Sigmoid colon (tissue), 7 donors: ENCODE data around the gene TINAG. TPM values are rescaled to one million over a fixed set of nuclear protein-coding genes. Genes with fewer than 3 reads are reported as not detected.

Experiments
- DNase-seq: peaks from one replicate; pipeline ENCODE4 v3.0.0-alpha.2; 2019
- H3K27ac ChIP-seq, 4 donors: fragments of 200-600 bp; sonication (generic); one replicate each; pipeline ENCODE4 v1.5.1; 2016 to 2019; ENCODE audit warnings: mild to moderate bottlenecking in 1 of 4
- H3K27me3 ChIP-seq, 3 donors: fragments of 200-600 bp; sonication (generic); one replicate each; pipeline ENCODE4 v1.5.1; 2019; ENCODE audit warnings: mild to moderate bottlenecking in 1 of 3
- H3K36me3 ChIP-seq, 4 donors: fragments of 200-600 bp; sonication (generic); one replicate each; pipeline ENCODE4 v1.5.1; 2016 to 2019
- H3K4me1 ChIP-seq, 4 donors: fragments of 200-600 bp; sonication (generic); one replicate each; pipeline ENCODE4 v1.5.1; 2017 to 2019
- H3K4me3 ChIP-seq, 4 donors: fragments of 200-600 bp; sonication (generic); one replicate each; pipeline ENCODE4 v1.5.1; 2017 to 2019; ENCODE audit warnings: mild to moderate bottlenecking in 2 of 4, moderate library complexity in 1 of 4
- H3K9me3 ChIP-seq, 4 donors: fragments of 200-600 bp in 3 of 4; sonication (generic) in 3 of 4; one replicate each; pipeline versions ENCODE4 v1.5.1 to v1.6.1; 2013 to 2019
- EP300 ChIP-seq, 4 donors: sonication (generic); formaldehyde crosslinking; IDR thresholded peaks; one replicate each; pipeline ENCODE4 v1.6.1; 2017; ENCODE audit warnings: antibody characterized with exemption in 4 of 4
- POLR2A ChIP-seq, 2 donors: fragments of 450-650 bp; IDR thresholded peaks; one replicate each; pipeline ENCODE4 v1.6.1; 2016; ENCODE audit warnings: antibody characterized with exemption in 2 of 2, mild to moderate bottlenecking in 2 of 2, moderate library complexity in 2 of 2
- POLR2AphosphoS5 ChIP-seq, 4 donors: sonication (generic); formaldehyde crosslinking; IDR thresholded peaks; one replicate each; pipeline ENCODE4 v1.6.1; 2017; ENCODE audit warnings: antibody characterized with exemption in 4 of 4
- WGBS, 2 donors: extraction: QIAGEN DNeasy Blood & Tissue Kit; methylation state at CpG; one replicate each; pipeline ENCODE4 v1.1.7; 2013; 5-methylcytosine and 5-hydroxymethylcytosine counted together
- intact Hi-C: fragments of 100-400 bp; cut with DNase I; formaldehyde crosslinking; loops from one replicate; pipeline ENCODE4 v1.15.1; 2023
- polyA plus RNA-seq, 3 donors: library from polyadenylated mRNA; stranded (reverse); fragments of 200-250 nt; gene quantifications; one replicate each; pipeline ENCODE4 v1.2.3, GENCODE V29; 2013
- total RNA-seq, 4 donors: library from RNA; depleted of rRNA; stranded (reverse); fragments of >200 nt; gene quantifications; one replicate each; pipeline ENCODE4 v1.1.0, GENCODE V29; 2016
- TF ChIP-seq, protein P1 (sequence below), 4 experiments: fragments of 450-650 bp in 3 of 4; fragments of 200-600 bp in 1 of 4; IDR thresholded peaks; one replicate each; pipeline ENCODE4 v1.5.1; 2016 to 2019; ENCODE audit warnings: antibody characterized with exemption in 4 of 4, mild to moderate bottlenecking in 3 of 4, moderate library complexity in 2 of 4
- donor health status: healthy with polysubstance abuse.
- donor health status: Bipolar disorder and iron deficiency.
- donor health status: healthy.

TINAG gene
- total and polyA plus RNA-seq, 7 donors: 16.9 to 19.8 (median 17.2) TPM; not detected in 4

GRCh38 chr6:54335871-54336270 lies 27.6 kb downstream of the TINAG start:
- Histone ChIP-seq H3K4me3 (no peak overlapping the region), H3K27me3 (no peaks in the 10 kb centered on the region), H3K4me1 (peaks cover 0 to 12% (median 3%) of the 10 kb centered on the region in 4 donors), H3K9me3 (no peaks in the 10 kb centered on the region), H3K36me3 (no peaks in the 10 kb centered on the region), H3K27ac (peak overlapping the region in 2 of 4 donors; percentile 26 to 29)
- no peak for DNase-seq
- 55 to 73% methylated on average over 2 of the region's 2 CpGs for WGBS, 2 donors
- intact Hi-C loops: no loop called here
- TF ChIP-seq POLR2AphosphoS5 (IDR thresholded peaks at IDR 0.05) (peak in 3 of 4 donors; percentile 22 to 82 (median 57)), EP300 (IDR thresholded peaks at IDR 0.05) (peak in 3 of 4 donors; percentile 23 to 62 (median 49)), POLR2A (IDR thresholded peaks at IDR 0.05) (no peak)

- H3K4me3 ChIP-seq: no peak overlapping the region
- H3K4me1 ChIP-seq: no peaks in the 10 kb centered on the region
- intact Hi-C loops: no loop called here
- WGBS, 2 donors: 93 to 96% methylated on average over 2 of the region's 2 CpGs
- H3K36me3 ChIP-seq: no peaks in the 10 kb centered on the region
- no peak overlapping the region for H3K27ac ChIP-seq
- H3K9me3 ChIP-seq: no peaks in the 10 kb centered on the region
- DNase-seq: no peak
- H3K27me3 ChIP-seq: no peaks in the 10 kb centered on the region
- TF ChIP-seq EP300 (IDR thresholded peaks at IDR 0.05) (no peak), POLR2AphosphoS5 (IDR thresholded peaks at IDR 0.05) (no peak), POLR2A (IDR thresholded peaks at IDR 0.05) (no peak)
- TF ChIP-seq, protein P1, sequence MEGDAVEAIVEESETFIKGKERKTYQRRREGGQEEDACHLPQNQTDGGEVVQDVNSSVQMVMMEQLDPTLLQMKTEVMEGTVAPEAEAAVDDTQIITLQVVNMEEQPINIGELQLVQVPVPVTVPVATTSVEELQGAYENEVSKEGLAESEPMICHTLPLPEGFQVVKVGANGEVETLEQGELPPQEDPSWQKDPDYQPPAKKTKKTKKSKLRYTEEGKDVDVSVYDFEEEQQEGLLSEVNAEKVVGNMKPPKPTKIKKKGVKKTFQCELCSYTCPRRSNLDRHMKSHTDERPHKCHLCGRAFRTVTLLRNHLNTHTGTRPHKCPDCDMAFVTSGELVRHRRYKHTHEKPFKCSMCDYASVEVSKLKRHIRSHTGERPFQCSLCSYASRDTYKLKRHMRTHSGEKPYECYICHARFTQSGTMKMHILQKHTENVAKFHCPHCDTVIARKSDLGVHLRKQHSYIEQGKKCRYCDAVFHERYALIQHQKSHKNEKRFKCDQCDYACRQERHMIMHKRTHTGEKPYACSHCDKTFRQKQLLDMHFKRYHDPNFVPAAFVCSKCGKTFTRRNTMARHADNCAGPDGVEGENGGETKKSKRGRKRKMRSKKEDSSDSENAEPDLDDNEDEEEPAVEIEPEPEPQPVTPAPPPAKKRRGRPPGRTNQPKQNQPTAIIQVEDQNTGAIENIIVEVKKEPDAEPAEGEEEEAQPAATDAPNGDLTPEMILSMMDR (IDR thresholded peaks at IDR 0.05): no peak
Observed at GRCh38 chr6:54353975-54354374, 45.7 kb downstream of the TINAG start.

- Histone ChIP-seq H3K4me3 (no peak overlapping the region), H3K27me3 (no peaks in the 10 kb centered on the region), H3K36me3 (no peaks in the 10 kb centered on the region), H3K27ac (no peak overlapping the region), H3K4me1 (no peaks in the 10 kb centered on the region), H3K9me3 (no peaks in the 10 kb centered on the region)
- 84 to 89% methylated on average over 2 of the region's 2 CpGs for WGBS, 2 donors
- no peak for TF ChIP-seq POLR2A (IDR thresholded peaks at IDR 0.05)
- TF ChIP-seq POLR2AphosphoS5 (IDR thresholded peaks at IDR 0.05): no peak
- TF ChIP-seq, protein P1 (IDR thresholded peaks at IDR 0.05): no peak
- TF ChIP-seq EP300 (IDR thresholded peaks at IDR 0.05): no peak
- intact Hi-C loops: no loop called here
- DNase-seq: no peak
Observed at GRCh38 chr6:54354608-54355007, 46.4 kb downstream of the TINAG start.

- no peak for DNase-seq
- Histone ChIP-seq H3K27me3 (no peaks in the 10 kb centered on the region), H3K36me3 (no peaks in the 10 kb centered on the region), H3K4me1 (no peaks in the 10 kb centered on the region), H3K27ac (no peak overlapping the region), H3K4me3 (no peak overlapping the region), H3K9me3 (no peaks in the 10 kb centered on the region)
- 71 to 80% methylated on average over 1 of the region's 1 CpG for WGBS, 2 donors
- TF ChIP-seq, protein P1 (IDR thresholded peaks at IDR 0.05): no peak
- no peak for TF ChIP-seq EP300 (IDR thresholded peaks at IDR 0.05)
- TF ChIP-seq POLR2AphosphoS5 (IDR thresholded peaks at IDR 0.05): no peak
- no peak for TF ChIP-seq POLR2A (IDR thresholded peaks at IDR 0.05)
- intact Hi-C loops: no loop called here
Observed at GRCh38 chr6:54357141-54357540, 48.9 kb downstream of the TINAG start.

GRCh38 chr6:54361188-54361587 lies 52.9 kb downstream of the TINAG start:
- Histone ChIP-seq H3K4me3 (no peak overlapping the region), H3K27ac (no peak overlapping the region), H3K36me3 (no peaks in the 10 kb centered on the region), H3K4me1 (no peaks in the 10 kb centered on the region), H3K27me3 (no peaks in the 10 kb centered on the region), H3K9me3 (no peaks in the 10 kb centered on the region)
- WGBS, 2 donors: 79 to 94% methylated on average over 1 of the region's 1 CpG
- intact Hi-C loops: no loop called here
- TF ChIP-seq POLR2A (IDR thresholded peaks at IDR 0.05): no peak
- no peak for TF ChIP-seq EP300 (IDR thresholded peaks at IDR 0.05)
- TF ChIP-seq, protein P1 (IDR thresholded peaks at IDR 0.05): no peak
- TF ChIP-seq POLR2AphosphoS5 (IDR thresholded peaks at IDR 0.05): no peak
- no peak for DNase-seq
